Natural killer cell (primary cell): ENCODE data around the gene ZNF35. TPM values are rescaled to one million over a fixed set of nuclear protein-coding genes. Genes with fewer than 3 reads are reported as not detected.

Experiments used
- ATAC-seq, 3 donors: fragments of 150-1000 bp in 2 of 3; fragments of 200-7000 bp in 1 of 3; cut with Tn5 transposase; 1 replicate in 1 of 3; 2 replicates in 2 of 3; pipeline ENCODE4 v1.10.0; 2021; ENCODE audit warnings: mild to moderate bottlenecking in 2 of 3, moderate library complexity in 2 of 3
- DNase-seq, 2 donors: peaks; one replicate each; pipeline versions ENCODE4 v3.0.0 to v3.0.0-alpha.2; 2013 to 2021; ENCODE audit warnings: mixed read lengths in 1 of 2
- H3K27ac ChIP-seq: one replicate; pipeline ENCODE4 v1.5.1; 2013; ENCODE audit warnings: mild to moderate bottlenecking, low read length
- H3K27me3 ChIP-seq: one replicate; pipeline ENCODE4 v1.6.1; 2013; ENCODE audit warnings: low read length; ENCODE audit not compliant: control insufficient read depth, insufficient read depth
- H3K36me3 ChIP-seq: one replicate; pipeline ENCODE4 v1.6.1; 2013; ENCODE audit warnings: low read length; ENCODE audit not compliant: control insufficient read depth, insufficient read depth
- H3K4me1 ChIP-seq: one replicate; pipeline ENCODE4 v1.6.1; 2013; ENCODE audit warnings: low read length; ENCODE audit not compliant: control insufficient read depth, insufficient read depth
- H3K4me3 ChIP-seq: one replicate; pipeline ENCODE4 v1.5.1; 2013; ENCODE audit warnings: low read length
- H3K9me3 ChIP-seq: one replicate; pipeline ENCODE4 v1.6.1; 2013; ENCODE audit warnings: low read length; ENCODE audit not compliant: control insufficient read depth, insufficient read depth
- H3K27ac Mint-ChIP-seq, 2 donors: one replicate each; pipeline ENCODE4 v1.8.0; 2022; ENCODE audit warnings: mild to moderate bottlenecking in 2 of 2, mixed read lengths in 2 of 2, moderate library complexity in 1 of 2
- H3K27me3 Mint-ChIP-seq, 2 donors: one replicate each; pipeline ENCODE4 v1.8.0; 2022; ENCODE audit warnings: low read depth in 2 of 2, mixed read lengths in 2 of 2
- H3K36me3 Mint-ChIP-seq: one replicate; pipeline ENCODE4 v1.8.0; 2022; ENCODE audit warnings: mixed read lengths
- H3K4me1 Mint-ChIP-seq, 2 donors: one replicate each; pipeline ENCODE4 v1.8.0; 2022; ENCODE audit warnings: mixed read lengths in 2 of 2
- H3K4me3 Mint-ChIP-seq: one replicate; pipeline ENCODE4 v1.8.0; 2022; ENCODE audit warnings: mild to moderate bottlenecking, moderate library complexity, mixed read lengths
- H3K9me3 Mint-ChIP-seq, 2 donors: one replicate each; pipeline ENCODE4 v1.8.0; 2022; ENCODE audit warnings: mixed read lengths in 2 of 2
- WGBS: methylation state at CpG from one replicate; pipeline ENCODE4 v1.1.7; 2013; ENCODE audit warnings: missing lambda C conversion rate; ENCODE audit not compliant: insufficient coverage; 5-methylcytosine and 5-hydroxymethylcytosine counted together
- intact Hi-C: fragments of 100-400 bp; cut with micrococcal nuclease; formaldehyde crosslinking; loops from one replicate; pipeline ENCODE4 v1.14.2; 2022
- total RNA-seq, 4 donors: library from RNA; stranded (reverse); fragments of 120-200 nt in 1 of 4; gene quantifications; one replicate each; pipeline versions ENCODE4 v1.2.3 to v1.2.4, GENCODE V29; 2013 to 2022
- TF ChIP-seq, protein P1 (sequence below): fragments of 200-600 bp; IDR thresholded peaks from one replicate; pipeline ENCODE4 v1.8.0; 2022; ENCODE audit warnings: antibody characterized with exemption

The ZNF35 gene
- total RNA-seq, 3 donors from 2014 or later (not counting 1 experiment from before 2014, with no cell fraction given) = 8.6 to 14.5 (median 10.9) TPM

- H3K4me1 Mint-ChIP-seq = peaks cover 5 to 12% of the 10 kb centered on the region in 2 donors
- no peaks in the 10 kb centered on the region for H3K4me1 ChIP-seq
- no peak overlapping the region for H3K27ac ChIP-seq
- H3K4me3 Mint-ChIP-seq = no peak overlapping the region
- H3K36me3 ChIP-seq = peaks cover 53% of the 10 kb centered on the region
- peaks cover 47% of the 10 kb centered on the region for H3K36me3 Mint-ChIP-seq
- H3K9me3 ChIP-seq = peaks cover 29% of the 10 kb centered on the region
- no peak overlapping the region for H3K27ac Mint-ChIP-seq
- DNase-seq (no peak), ATAC-seq (no peak)
- 100% methylated on average over 3 of the region's 4 CpGs for WGBS
- H3K27me3 Mint-ChIP-seq = no peaks in the 10 kb centered on the region
- peaks cover 12 to 22% of the 10 kb centered on the region in 2 donors for H3K9me3 Mint-ChIP-seq
- no peaks in the 10 kb centered on the region for H3K27me3 ChIP-seq
- intact Hi-C loops = no loop called here
- TF ChIP-seq, protein P1, sequence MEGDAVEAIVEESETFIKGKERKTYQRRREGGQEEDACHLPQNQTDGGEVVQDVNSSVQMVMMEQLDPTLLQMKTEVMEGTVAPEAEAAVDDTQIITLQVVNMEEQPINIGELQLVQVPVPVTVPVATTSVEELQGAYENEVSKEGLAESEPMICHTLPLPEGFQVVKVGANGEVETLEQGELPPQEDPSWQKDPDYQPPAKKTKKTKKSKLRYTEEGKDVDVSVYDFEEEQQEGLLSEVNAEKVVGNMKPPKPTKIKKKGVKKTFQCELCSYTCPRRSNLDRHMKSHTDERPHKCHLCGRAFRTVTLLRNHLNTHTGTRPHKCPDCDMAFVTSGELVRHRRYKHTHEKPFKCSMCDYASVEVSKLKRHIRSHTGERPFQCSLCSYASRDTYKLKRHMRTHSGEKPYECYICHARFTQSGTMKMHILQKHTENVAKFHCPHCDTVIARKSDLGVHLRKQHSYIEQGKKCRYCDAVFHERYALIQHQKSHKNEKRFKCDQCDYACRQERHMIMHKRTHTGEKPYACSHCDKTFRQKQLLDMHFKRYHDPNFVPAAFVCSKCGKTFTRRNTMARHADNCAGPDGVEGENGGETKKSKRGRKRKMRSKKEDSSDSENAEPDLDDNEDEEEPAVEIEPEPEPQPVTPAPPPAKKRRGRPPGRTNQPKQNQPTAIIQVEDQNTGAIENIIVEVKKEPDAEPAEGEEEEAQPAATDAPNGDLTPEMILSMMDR = no peak
- no peak overlapping the region for H3K4me3 ChIP-seq
Measured at GRCh38 chr3:44642337-44642736, 6.2 kb upstream of the ZNF35 start.

GRCh38 chr3:44643024-44643423 lies 5.5 kb upstream of the ZNF35 start:
- Mint-ChIP-seq H3K36me3 (peaks cover 41% of the 10 kb centered on the region), H3K4me1 (peaks cover 7 to 12% of the 10 kb centered on the region in 2 donors), H3K27ac (no peak overlapping the region), H3K4me3 (no peak overlapping the region), H3K9me3 (peaks cover 12 to 19% of the 10 kb centered on the region in 2 donors), H3K27me3 (no peaks in the 10 kb centered on the region)
- ATAC-seq (no peak), DNase-seq (no peak)
- intact Hi-C loops = no loop called here
- WGBS = 98% methylated on average over 3 of the region's 4 CpGs
- H3K4me1 ChIP-seq = no peaks in the 10 kb centered on the region
- H3K9me3 ChIP-seq = peaks cover 29% of the 10 kb centered on the region
- H3K27ac ChIP-seq = no peak overlapping the region
- TF ChIP-seq, protein P1 = no peak
- H3K27me3 ChIP-seq = no peaks in the 10 kb centered on the region
- peaks cover 47% of the 10 kb centered on the region for H3K36me3 ChIP-seq
- H3K4me3 ChIP-seq = no peak overlapping the region

DNA sequence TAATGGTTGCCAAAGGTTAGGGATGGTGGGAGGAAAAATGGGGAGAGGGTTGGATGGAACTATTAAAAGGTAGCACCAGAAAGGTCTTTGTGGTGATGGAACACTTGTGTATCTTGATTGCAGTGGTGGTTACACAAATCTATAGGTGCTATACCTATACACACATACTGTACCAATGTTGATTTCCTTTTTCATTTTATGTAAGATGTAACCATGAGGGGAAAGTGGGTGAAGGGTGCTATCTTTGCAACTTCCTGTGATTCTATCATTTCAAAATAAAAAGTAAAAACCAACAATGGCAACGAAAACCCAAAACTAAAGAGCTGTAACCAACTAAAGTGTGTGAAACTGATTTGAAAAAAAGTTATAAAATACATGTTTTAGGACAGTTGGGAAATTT lies 761 bp upstream of the ZNF35 start:
- Histone ChIP-seq H3K36me3 (peaks cover 9% of the 10 kb centered on the region), H3K27me3 (no peaks in the 10 kb centered on the region), H3K9me3 (peaks cover 16% of the 10 kb centered on the region), H3K4me3 (no peak overlapping the region), H3K27ac (no peak overlapping the region), H3K4me1 (peaks cover 8% of the 10 kb centered on the region)
- Mint-ChIP-seq H3K27ac (peak overlapping the region; percentile 83 to 84), H3K4me3 (peak overlapping the region; percentile 88), H3K36me3 (peaks cover 7% of the 10 kb centered on the region), H3K4me1 (peaks cover 17 to 26% of the 10 kb centered on the region in 2 donors), H3K27me3 (no peaks in the 10 kb centered on the region), H3K9me3 (peaks cover 4% of the 10 kb centered on the region in 2 donors)
- DNase-seq (no peak), ATAC-seq (peak; percentile 36 to 61 (median 58))
- 60% methylated on average over 1 of the region's 1 CpG for WGBS
- TF ChIP-seq, protein P1 = no peak
- intact Hi-C loops = loop anchor here (1.0 kb wide), 1 partner anchor 38 kb away; no protein-coding TSS in a partner anchor

DNA sequence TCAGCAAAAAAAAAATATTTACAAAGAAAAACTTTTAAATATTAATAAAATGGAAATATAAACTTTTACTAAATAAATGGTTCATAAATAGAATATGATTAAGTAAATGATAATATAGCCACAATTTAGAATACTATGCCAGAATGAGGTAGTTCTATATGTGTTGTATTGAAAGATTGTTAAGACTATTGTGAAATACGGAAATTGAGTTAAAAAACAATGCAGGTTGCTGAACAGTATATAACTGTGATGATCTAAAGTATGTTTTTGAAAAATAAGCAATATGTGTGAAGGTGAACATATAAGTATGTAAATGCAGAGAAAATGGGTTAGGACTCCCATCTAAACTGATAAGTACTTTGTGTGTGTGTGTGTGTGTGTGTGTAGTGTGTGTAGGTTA lies 1.2 kb downstream of the ZNF35 start:
- H3K36me3 ChIP-seq = peaks cover 20% of the 10 kb centered on the region
- Mint-ChIP-seq H3K9me3 (peaks cover 0 to 2% of the 10 kb centered on the region in 2 donors), H3K4me3 (no peak overlapping the region), H3K27me3 (no peaks in the 10 kb centered on the region), H3K36me3 (peaks cover 12% of the 10 kb centered on the region), H3K27ac (peak overlapping the region; percentile 83 to 84), H3K4me1 (peaks cover 23 to 33% of the 10 kb centered on the region in 2 donors)
- WGBS = 88% methylated on average over 1 of the region's 1 CpG
- no peak overlapping the region for H3K4me3 ChIP-seq
- ATAC-seq = no peak
- intact Hi-C loops = no loop called here
- peaks cover 8% of the 10 kb centered on the region for H3K4me1 ChIP-seq
- no peaks in the 10 kb centered on the region for H3K27me3 ChIP-seq
- no peak for DNase-seq
- TF ChIP-seq, protein P1 = no peak
- peaks cover 2% of the 10 kb centered on the region for H3K9me3 ChIP-seq
- H3K27ac ChIP-seq = no peak overlapping the region
